Caki2 (cell line): ENCODE results near the gene AP1M2. TPM values are rescaled to one million over a fixed set of nuclear protein-coding genes. Genes with fewer than 3 reads are reported as not detected.
"Not testable (repeated sequence)": the region's sequence is repeated elsewhere in the genome, so short reads cannot be mapped to it uniquely, and the experiment has no call there.

Experiments used
- DNase-seq: peaks from one replicate; pipeline ENCODE4 v3.0.0-alpha.2; 2015; ENCODE audit warnings: low read depth
- in situ Hi-C: cut with HindIII; loops from 2 replicates; pipeline ENCODE4 v1.10.0; 2016; ENCODE audit warnings: low sequenced_read_pairs, low pct_unique_long_range_greater_than_20kb, mixed read lengths
- total RNA-seq: library from RNA; depleted of rRNA; stranded (reverse); fragments of >200 nt; shearing (Covaris generic); gene quantifications from 2 replicates; pipeline ENCODE4 v1.2.3, GENCODE V29; 2014; ENCODE audit warnings: low replicate concordance

Gene AP1M2
- total RNA-seq, 1 experiment from 2014 or later, result 48.7 TPM

- no peak for DNase-seq
- in situ Hi-C loops, result no loop called here
These were observed 18.9 kb downstream of the AP1M2 start for GRCh38 chr19:10568062-10568825.

DNA sequence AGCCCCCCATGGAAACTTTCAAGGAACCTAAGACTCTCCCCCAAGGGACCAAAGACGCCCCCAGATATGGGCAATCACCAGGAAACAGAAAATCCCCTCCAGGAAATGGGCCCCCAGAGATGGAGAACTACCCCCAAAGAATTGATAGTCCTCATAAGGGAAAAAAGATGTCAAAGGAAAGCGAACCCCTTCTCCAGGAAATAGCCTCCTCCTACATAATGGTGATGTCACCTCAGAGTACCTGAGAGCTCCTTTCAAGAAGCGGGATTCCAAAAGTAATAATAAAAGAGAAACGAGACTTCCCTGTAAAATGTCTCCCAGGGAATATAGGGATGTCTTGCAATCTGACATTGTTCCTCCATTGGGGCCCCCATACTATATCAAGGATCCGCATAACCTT is 19.5 kb downstream of the AP1M2 start:
- in situ Hi-C loops, result no loop called here
- DNase-seq, result no peak

DNA sequence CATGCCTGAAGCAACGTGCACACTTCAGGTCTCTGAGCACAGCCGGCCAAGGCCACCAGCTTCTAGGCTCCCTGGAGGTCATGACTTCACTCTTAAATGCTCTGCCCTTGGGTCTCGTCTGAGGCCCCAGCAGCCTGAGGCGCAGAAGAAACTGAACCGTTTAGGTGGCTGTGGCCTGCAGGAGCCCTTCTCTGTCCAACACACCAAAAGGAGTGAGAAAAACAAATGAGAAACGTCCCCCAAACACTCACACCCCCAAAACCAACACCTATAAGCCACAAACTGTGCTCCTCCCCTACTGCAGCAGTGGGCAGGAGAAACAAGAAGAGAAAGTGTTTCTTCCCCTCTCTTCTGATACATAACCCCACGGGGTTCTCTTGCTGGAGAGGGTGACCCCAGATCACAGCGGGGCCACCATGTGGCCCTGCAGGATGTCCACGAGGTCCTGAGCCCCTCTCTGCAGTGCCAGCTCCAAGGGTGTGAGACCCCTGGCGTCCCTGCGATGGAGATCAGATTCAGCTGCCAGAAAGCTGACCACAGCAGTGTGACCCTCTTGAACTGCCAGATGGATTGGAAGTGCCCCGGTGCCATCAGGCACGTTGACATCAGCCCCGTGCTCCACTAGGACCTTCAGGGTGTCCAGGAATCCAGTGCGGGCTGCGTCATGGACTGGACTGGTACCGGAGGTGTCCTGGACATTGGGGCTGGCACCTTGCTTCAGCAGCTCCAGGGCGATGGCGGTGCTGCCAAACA is 20.3 kb downstream of the AP1M2 start:
- in situ Hi-C loops, result no loop called here
- no peak for DNase-seq

DNA sequence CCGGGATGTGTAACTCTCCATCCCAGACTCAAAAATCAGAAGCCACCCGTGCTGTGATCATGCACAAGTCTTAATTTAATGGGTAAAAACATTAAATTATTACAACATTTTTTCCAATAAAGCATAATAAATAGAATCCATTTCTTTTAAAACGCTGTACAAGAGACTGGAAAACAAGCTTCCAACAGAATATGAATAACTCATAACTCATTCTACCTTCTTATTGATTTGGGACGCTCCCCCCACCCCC is 20.8 kb downstream of the AP1M2 start:
- in situ Hi-C loops, result no loop called here
- no peak for DNase-seq

GRCh38 chr19:10565567-10566407 is 21.3 kb downstream of the AP1M2 start, which contains the start of gene KRI1:
Gene KRI1, minus strand, starts transcription at chr19:10566010. Its CDS starts 11 bp downstream, at chr19:10565999.
- DNase-seq, result peak; percentile 84
- in situ Hi-C loops, result no loop called here

- DNase-seq, result no peak
- in situ Hi-C loops, result no loop called here
These were observed 22.0 kb downstream of the AP1M2 start for GRCh38 chr19:10565028-10565566.

GRCh38 chr19:10562609-10563008 is 24.5 kb downstream of the AP1M2 start:
- in situ Hi-C loops, result no loop called here
- DNase-seq, result no peak

- no peak for DNase-seq
- in situ Hi-C loops, result no loop called here
These were observed 27.0 kb downstream of the AP1M2 start for GRCh38 chr19:10560154-10560553.

- in situ Hi-C loops, result no loop called here
- no peak for DNase-seq
These were observed 29.4 kb downstream of the AP1M2 start for GRCh38 chr19:10557603-10558197.

GRCh38 chr19:10555610-10555973 is 31.5 kb downstream of the AP1M2 start:
- in situ Hi-C loops, result no loop called here
- no peak for DNase-seq

- DNase-seq, result no peak
- in situ Hi-C loops, result no loop called here
These were observed 32.1 kb downstream of the AP1M2 start for GRCh38 chr19:10554760-10555609.

DNA sequence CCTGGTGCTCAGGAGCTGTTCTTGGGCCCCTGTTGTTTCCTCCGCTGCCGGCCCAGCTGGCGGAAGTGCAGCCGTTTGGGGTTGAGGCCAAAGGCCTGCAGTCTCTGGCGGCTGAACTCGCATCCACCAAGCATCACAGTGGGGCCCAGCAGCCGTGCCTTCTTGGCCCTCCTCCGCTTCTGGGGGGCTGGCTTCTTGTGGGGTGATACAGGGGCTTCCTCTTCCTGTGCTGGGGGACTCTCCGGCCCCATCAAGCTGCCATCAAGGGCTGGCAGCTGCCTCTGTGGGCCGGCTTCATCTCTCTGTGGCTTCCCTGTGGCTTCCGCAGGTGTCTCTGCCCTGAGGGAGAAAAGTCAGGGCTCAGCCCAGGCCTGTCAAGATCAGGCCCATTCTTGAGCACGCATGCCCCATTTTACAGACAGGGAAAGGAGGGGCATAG is 33.1 kb downstream of the AP1M2 start:
- in situ Hi-C loops, result no loop called here
- no peak for DNase-seq

GRCh38 chr19:10553087-10553667 is 33.9 kb downstream of the AP1M2 start:
- no peak for DNase-seq
- in situ Hi-C loops, result no loop called here

- no peak for DNase-seq
- in situ Hi-C loops, result no loop called here
These were observed 34.5 kb downstream of the AP1M2 start for GRCh38 chr19:10552510-10553053.

GRCh38 chr19:10551698-10552301 is 35.3 kb downstream of the AP1M2 start:
- DNase-seq, result no peak
- in situ Hi-C loops, result no loop called here

DNA sequence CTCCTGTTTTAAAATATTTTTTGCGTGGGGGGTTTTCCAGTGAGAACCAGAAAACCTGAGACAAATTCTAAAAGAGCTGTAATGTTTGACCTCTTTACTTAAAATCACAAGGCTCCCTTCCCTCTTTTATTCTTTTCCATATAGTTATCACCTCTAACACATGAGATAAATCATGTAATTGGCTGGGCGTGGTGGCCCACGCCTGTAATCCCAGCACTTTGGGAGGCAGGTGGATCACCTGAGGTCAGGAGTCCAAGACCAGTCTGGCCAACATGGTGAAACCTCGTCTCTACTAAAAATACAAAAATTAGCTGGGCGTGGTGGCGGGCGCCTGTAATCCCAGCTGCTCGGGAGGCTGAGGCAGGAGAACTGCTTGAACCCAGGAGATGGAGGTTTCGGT is 36.1 kb downstream of the AP1M2 start:
- in situ Hi-C loops, DNase-seq: not testable (repeated sequence)

DNA sequence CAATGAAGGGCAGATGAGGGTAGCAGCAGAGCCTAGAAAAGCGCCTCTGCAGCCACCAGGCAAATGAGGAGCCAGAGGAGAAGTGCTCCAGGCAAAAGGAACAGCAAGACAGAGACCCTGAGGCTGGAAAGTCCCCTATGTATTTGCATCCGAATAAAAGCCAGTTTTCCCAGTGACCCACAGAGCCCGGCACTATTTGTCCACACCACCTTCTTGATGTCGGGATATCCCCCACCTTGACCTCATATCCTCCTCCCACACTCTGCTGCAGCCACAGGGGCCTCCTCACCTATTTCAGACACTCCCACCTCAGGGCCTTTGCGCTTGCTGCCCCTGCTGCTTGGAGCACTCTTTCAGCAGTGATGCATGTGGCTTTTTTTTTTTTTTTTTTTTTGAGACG is 36.8 kb downstream of the AP1M2 start:
- no peak for DNase-seq
- in situ Hi-C loops, result no loop called here
